PC-9 (cell line): ENCODE results near the gene PIK3C3.

ENCODE experiments used
- EZH2 ChIP-seq: fragments of 200-600 bp; sonication (generic); IDR thresholded peaks from 2 replicates; pipeline ENCODE4 v1.8.0; 2017; ENCODE audit warnings: antibody characterized with exemption, low read depth
- TF ChIP-seq, protein P1 (sequence below): fragments of 200-600 bp; sonication (generic); conservative IDR thresholded peaks from 2 replicates; pipeline ENCODE4 v1.6.1; 2017; ENCODE audit warnings: mixed run types, antibody characterized with exemption, mild to moderate bottlenecking, moderate library complexity

GRCh38 chr18:41977233-41977632, 22.2 kb downstream of the PIK3C3 start:
- TF ChIP-seq, protein P1, sequence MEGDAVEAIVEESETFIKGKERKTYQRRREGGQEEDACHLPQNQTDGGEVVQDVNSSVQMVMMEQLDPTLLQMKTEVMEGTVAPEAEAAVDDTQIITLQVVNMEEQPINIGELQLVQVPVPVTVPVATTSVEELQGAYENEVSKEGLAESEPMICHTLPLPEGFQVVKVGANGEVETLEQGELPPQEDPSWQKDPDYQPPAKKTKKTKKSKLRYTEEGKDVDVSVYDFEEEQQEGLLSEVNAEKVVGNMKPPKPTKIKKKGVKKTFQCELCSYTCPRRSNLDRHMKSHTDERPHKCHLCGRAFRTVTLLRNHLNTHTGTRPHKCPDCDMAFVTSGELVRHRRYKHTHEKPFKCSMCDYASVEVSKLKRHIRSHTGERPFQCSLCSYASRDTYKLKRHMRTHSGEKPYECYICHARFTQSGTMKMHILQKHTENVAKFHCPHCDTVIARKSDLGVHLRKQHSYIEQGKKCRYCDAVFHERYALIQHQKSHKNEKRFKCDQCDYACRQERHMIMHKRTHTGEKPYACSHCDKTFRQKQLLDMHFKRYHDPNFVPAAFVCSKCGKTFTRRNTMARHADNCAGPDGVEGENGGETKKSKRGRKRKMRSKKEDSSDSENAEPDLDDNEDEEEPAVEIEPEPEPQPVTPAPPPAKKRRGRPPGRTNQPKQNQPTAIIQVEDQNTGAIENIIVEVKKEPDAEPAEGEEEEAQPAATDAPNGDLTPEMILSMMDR: no peak
- no peak for TF ChIP-seq EZH2
